ENCODE data around the gene OCA2. TPM values are rescaled to one million over a fixed set of nuclear protein-coding genes. Genes with fewer than 3 reads are reported as not detected.

The OCA2 gene
- total RNA-seq, 1 donor from 2014 or later, result 1.0 TPM

GRCh38 chr15:27846722-27847395 is 252.3 kb downstream of the OCA2 start:
- DNase-seq (ENCODE audit: low spot score in 2 of 2, unreplicated experiment in 2 of 2), result no peak
- Mint-ChIP-seq H3K9me3 (no peaks in the 10 kb centered on the region), H3K36me3 (no peaks in the 10 kb centered on the region)

GRCh38 chr15:27845535-27846369 is 253.4 kb downstream of the OCA2 start:
- H3K36me3 Mint-ChIP-seq, result no peaks in the 10 kb centered on the region
- no peaks in the 10 kb centered on the region for H3K4me1 Mint-ChIP-seq
- no peaks in the 10 kb centered on the region for H3K9me3 Mint-ChIP-seq
- TF ChIP-seq CTCF (IDR thresholded peaks at IDR 0.05; ENCODE audit: unreplicated experiment), result no peak
- peaks cover 1% of the 10 kb centered on the region for H3K27me3 Mint-ChIP-seq (ENCODE audit: low read depth)
- DNase-seq (ENCODE audit: low spot score in 2 of 2, unreplicated experiment in 2 of 2), result no peak
- H3K4me3 Mint-ChIP-seq, result no peak overlapping the region
- no peak overlapping the region for H3K27ac Mint-ChIP-seq

More at GRCh38 chr15:27846722-27847395, 252.3 kb downstream of the OCA2 start:
- Mint-ChIP-seq H3K27me3 (ENCODE audit: low read depth) (no peaks in the 10 kb centered on the region), H3K27ac (no peak overlapping the region), H3K4me1 (no peaks in the 10 kb centered on the region), H3K4me3 (no peak overlapping the region)
- TF ChIP-seq CTCF (IDR thresholded peaks at IDR 0.05; ENCODE audit: unreplicated experiment), result no peak

- Mint-ChIP-seq H3K27me3 (ENCODE audit: low read depth) (peaks cover 3% of the 10 kb centered on the region), H3K36me3 (no peaks in the 10 kb centered on the region), H3K4me3 (no peak overlapping the region), H3K4me1 (no peaks in the 10 kb centered on the region), H3K27ac (no peak overlapping the region), H3K9me3 (no peaks in the 10 kb centered on the region)
- no peak for DNase-seq (ENCODE audit: low spot score in 2 of 2, unreplicated experiment in 2 of 2)
- TF ChIP-seq CTCF (IDR thresholded peaks at IDR 0.05; ENCODE audit: unreplicated experiment), result no peak
Observed at GRCh38 chr15:27844018-27844666, 255.0 kb downstream of the OCA2 start.

GRCh38 chr15:27843146-27843545 is 256.0 kb downstream of the OCA2 start:
- H3K9me3 Mint-ChIP-seq, result no peaks in the 10 kb centered on the region
- no peaks in the 10 kb centered on the region for H3K36me3 Mint-ChIP-seq
- no peak overlapping the region for H3K27ac Mint-ChIP-seq
- H3K4me3 Mint-ChIP-seq, result no peak overlapping the region
- peaks cover 3% of the 10 kb centered on the region for H3K27me3 Mint-ChIP-seq (ENCODE audit: low read depth)
- no peak for TF ChIP-seq CTCF (IDR thresholded peaks at IDR 0.05; ENCODE audit: unreplicated experiment)
- H3K4me1 Mint-ChIP-seq, result no peaks in the 10 kb centered on the region
- no peak for DNase-seq (ENCODE audit: low spot score in 2 of 2, unreplicated experiment in 2 of 2)

- Mint-ChIP-seq H3K4me1 (no peaks in the 10 kb centered on the region), H3K27ac (no peak overlapping the region), H3K4me3 (no peak overlapping the region), H3K9me3 (no peaks in the 10 kb centered on the region), H3K27me3 (ENCODE audit: low read depth) (peaks cover 3% of the 10 kb centered on the region), H3K36me3 (no peaks in the 10 kb centered on the region)
- DNase-seq (ENCODE audit: low spot score in 2 of 2, unreplicated experiment in 2 of 2), result no peak
- no peak for TF ChIP-seq CTCF (IDR thresholded peaks at IDR 0.05; ENCODE audit: unreplicated experiment)
Observed at GRCh38 chr15:27842526-27842925, 256.6 kb downstream of the OCA2 start.

Data from mesothelial cell of epicardium (in vitro differentiated cells).